Ramos (cell line): ENCODE measurements around the gene TIMM17A.

Experiments used
- in situ Hi-C: fragments of 300-500 bp; cut with MboI; formaldehyde crosslinking; loops from one replicate; pipeline ENCODE4 v1.14.3; 2022; ENCODE audit warnings: low sequenced_read_pairs; ENCODE audit not compliant: unreplicated experiment

Gene TIMM17A

DNA sequence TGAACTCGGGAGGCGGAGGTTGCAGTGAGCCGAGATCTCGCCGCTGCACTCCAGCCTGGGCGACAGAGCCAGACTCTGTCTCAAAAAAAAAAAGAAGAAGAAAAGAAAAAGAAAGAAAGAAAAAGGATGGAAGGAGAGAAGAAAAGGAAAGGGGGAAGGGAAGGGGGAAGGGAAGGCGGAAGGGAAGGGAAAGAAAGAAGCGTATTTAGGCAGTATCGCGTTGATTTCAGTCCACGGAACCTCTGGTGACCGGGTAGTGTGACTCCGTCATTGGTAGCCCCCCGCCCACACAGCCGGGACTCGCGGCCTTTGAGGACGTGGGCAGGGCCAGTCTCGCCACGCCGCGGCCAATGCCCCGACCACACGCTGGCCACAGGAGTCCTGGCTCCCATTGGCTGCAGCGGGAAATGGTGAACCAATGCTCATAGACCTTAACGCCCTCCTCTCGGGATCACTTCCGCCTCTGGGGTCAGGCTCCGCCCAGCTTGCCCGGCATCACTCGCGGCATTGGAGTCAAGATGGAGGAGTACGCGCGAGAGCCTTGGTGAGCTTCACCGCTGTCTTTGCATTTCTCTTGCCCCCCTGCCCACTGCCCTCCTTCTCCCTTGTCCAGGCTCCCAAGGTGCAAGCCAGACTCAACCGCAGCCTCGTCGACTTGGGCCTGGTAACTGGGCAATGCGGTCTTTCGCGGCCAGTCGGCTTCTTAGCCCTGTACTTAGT, at the start of gene TIMM17A:
TSS of gene TIMM17A (plus strand) at position 495 of the 720 bp plus-strand sequence. CDS start at position 519, 24 bp downstream.
- in situ Hi-C loops, result no loop called here

GRCh38 chr1:201906336-201906735, 49.0 kb upstream of the TIMM17A start:
- in situ Hi-C loops, result no loop called here

GRCh38 chr1:201907621-201908020, 47.7 kb upstream of the TIMM17A start:
- in situ Hi-C loops, result no loop called here

DNA sequence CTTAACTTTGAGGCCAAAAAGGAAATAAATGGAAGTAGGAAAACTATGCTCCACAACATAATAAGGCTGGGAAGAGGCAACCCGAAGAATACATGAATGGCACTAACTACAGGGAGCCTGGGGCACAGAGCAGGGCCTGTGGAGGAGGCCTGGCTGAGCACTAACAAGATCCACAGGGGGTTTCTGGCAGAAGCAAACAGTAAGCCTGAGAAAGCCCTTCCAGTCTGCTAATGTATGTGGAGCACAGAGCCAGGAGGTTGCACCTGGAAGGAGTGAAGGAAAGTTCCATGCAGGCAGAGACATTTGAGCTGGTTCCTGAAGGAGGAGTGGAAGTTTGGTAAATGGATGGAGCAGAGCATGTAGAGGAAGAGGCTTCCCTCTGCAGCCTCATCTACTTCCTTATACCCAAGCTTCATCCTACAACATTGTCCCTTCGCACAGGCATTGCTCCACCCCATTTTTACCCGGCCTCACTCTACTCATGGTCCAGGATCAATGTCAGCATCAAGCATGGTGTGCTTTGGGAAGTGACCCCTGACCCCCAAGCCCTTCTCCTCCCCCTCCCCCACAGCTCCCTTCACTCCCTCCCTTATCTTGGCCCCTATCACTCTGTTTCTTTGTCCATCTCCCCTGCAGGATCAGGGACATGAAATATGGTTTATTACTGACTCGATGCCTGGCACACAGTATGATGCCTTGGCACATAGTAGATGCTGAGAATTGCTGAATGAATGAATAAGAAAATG, 43.3 kb upstream of the TIMM17A start:
- in situ Hi-C loops, result no loop called here

DNA sequence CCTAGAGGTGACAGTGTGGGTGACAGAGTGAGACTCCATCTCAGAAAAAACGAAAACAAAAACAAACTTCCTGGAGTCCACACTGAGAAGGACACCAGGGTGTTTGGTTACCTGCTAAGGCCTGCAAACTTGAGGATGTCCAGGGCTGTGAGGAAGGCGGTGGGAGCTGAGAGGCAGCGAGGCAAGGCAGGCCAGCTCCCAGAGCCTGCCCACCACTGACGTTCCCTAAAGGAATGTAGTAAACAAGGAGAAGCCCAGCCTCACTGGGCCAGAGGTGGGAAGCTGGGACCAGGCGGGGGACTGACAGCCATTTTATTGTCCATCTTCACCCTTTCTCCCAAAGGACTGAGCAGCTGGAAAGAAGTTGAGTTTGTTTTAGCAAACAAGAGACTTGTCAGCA, 42.5 kb upstream of the TIMM17A start:
- in situ Hi-C loops, result no loop called here

GRCh38 chr1:201914456-201915235, 40.7 kb upstream of the TIMM17A start:
- in situ Hi-C loops, result no loop called here

GRCh38 chr1:201916649-201917249, 38.6 kb upstream of the TIMM17A start:
- in situ Hi-C loops, result no loop called here

GRCh38 chr1:201917362-201918033, 37.8 kb upstream of the TIMM17A start:
- in situ Hi-C loops, result no loop called here

GRCh38 chr1:201918343-201918742, 37.0 kb upstream of the TIMM17A start:
- in situ Hi-C loops, result no loop called here

- in situ Hi-C loops, result no loop called here
Measured at GRCh38 chr1:201921952-201922558, 33.2 kb upstream of the TIMM17A start.

DNA sequence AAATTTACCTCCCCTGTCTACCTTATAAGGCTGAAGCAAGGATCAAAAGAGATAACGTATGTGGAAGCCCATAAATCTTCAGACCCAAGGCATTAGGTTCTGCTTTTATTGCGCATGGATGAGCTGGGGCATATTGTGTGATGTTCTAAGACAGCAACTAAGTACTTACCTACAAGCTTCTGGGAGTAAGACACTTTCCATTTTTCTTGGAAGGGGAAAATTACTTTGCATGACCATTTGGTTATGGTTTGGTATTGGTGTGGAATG, 30.1 kb upstream of the TIMM17A start:
- in situ Hi-C loops, result no loop called here

- in situ Hi-C loops, result no loop called here
Measured at GRCh38 chr1:201925981-201926645, 29.2 kb upstream of the TIMM17A start.

DNA sequence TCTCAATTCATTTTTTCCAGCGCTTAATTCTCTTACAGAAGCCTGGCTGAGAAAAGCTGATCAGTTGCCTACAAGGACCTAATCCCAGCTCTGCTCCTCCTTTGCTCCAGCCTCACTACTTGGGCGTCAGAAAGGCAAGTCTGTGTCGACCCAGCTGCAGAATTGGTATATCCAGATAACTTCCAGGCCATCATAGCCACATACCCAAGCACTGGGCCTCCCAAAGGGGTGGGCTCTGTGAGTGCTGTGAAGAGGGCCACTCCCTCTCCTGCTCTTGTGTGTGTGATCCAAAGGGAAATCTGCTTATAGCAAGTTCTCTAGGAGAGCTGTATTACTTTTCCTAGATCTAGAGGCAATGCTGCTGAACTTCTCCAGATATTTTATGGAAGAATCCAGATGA, 27.0 kb upstream of the TIMM17A start:
- in situ Hi-C loops, result no loop called here

GRCh38 chr1:201930137-201930536, 25.2 kb upstream of the TIMM17A start:
- in situ Hi-C loops, result no loop called here

- in situ Hi-C loops, result no loop called here
Measured at GRCh38 chr1:201930803-201931202, 24.5 kb upstream of the TIMM17A start.

- in situ Hi-C loops, result no loop called here
Measured at GRCh38 chr1:201933840-201934430, 21.4 kb upstream of the TIMM17A start.

DNA sequence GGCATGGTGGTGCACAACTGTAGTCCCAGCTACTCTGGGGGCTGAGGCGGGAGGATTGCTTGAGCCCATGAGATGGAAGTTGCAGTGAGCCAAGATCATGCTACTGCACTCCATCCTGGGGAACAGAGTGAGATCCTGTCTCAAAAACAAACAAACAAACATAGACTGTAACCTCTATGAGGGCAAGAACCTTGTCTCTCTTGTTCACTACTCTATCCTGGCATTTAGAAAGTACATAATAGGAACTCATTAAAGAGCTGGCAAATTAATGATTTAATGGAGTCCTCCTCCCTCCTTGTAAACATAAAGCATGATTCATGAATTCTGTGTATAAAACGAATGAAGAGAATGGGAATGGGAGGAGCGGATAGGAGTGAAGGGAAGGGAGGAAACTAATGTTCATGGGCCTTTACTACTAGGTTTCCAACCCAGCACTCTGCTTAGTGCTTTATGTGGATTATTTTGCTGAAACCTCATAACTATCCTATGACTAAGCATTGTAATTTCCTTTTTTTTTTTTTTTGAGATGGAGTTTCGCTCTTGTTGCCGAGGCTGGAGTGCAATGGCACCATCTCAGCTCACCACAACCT, 17.6 kb upstream of the TIMM17A start:
- in situ Hi-C loops, result no loop called here

DNA sequence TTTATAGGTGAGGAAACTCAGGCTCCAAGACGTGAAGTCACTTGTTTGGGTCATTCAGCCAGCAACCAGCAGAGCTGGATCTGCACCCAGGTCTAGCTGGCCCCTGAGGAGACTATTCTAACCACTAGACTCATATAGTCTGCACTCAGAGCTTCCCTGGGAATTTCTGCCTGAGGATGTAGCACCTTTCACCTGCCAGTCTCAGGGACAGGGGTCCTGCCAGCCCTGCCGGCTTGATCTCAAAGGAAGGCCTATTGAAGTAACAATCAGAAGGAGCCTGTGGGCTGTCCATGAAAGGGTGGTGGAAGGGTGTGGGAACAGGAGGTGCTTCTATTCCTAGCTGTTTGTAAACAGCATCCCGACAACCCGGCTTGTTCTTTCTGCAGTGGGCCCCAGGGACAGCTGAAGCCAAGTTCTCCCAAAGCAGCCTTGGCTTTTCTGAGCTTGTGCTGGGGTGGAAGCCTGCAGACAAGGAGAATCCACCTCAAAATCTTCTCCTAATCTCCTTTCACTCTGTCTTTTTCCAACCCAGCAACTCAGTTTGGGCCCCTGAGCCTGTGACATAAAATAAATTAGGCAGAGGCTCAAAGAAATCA, 16.8 kb upstream of the TIMM17A start:
- in situ Hi-C loops, result no loop called here
